ENCODE data around the gene GNLY.
"Not testable (repeated sequence)": the region's sequence is repeated elsewhere in the genome, so short reads cannot be mapped to it uniquely, and the experiment has no call there.

The GNLY gene

GRCh38 chr2:85659324-85659981 is 34.7 kb upstream of the GNLY start:
- in situ Hi-C loops (cut with HindIII; ENCODE audit: low pct_unique_long_range_greater_than_20kb, low sequenced_read_pairs), result no loop called here
- DNase-seq (ENCODE audit: low read depth in 1 of 2, low spot score in 1 of 2), result no peak
- no peak for TF ChIP-seq JUND (IDR thresholded peaks at IDR 0.05; ENCODE audit: low read depth)

GRCh38 chr2:85660301-85660700 is 33.9 kb upstream of the GNLY start:
- DNase-seq (ENCODE audit: low read depth in 1 of 2, low spot score in 1 of 2); in situ Hi-C loops (cut with HindIII; ENCODE audit: low pct_unique_long_range_greater_than_20kb, low sequenced_read_pairs): not testable (repeated sequence)

DNA sequence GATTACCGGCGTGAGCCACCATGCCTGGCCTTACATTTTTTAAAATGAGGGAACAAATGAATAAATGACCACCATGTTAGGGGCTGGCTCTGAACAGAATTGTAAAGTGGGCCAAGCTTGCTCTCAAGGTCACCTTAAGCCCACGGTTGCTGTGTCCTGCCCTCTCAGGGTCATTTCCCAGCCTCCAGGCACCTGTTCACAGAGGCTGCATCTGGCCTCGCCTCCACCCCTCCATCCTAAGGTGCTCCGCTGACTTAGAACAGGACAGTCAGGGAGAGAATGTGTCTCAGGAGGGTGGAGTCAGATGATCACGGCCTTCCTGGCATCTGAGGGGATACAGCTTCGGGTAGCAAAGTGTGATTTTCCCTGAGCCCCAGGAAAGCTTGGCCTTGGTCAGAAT is 33.4 kb upstream of the GNLY start:
- no peak for TF ChIP-seq JUND (IDR thresholded peaks at IDR 0.05; ENCODE audit: low read depth)
- in situ Hi-C loops (cut with HindIII; ENCODE audit: low pct_unique_long_range_greater_than_20kb, low sequenced_read_pairs), result no loop called here
- DNase-seq (ENCODE audit: low read depth in 1 of 2, low spot score in 1 of 2), result no peak

GRCh38 chr2:85661139-85661858 is 32.9 kb upstream of the GNLY start:
- no peak for DNase-seq (ENCODE audit: low read depth in 1 of 2, low spot score in 1 of 2)
- in situ Hi-C loops (cut with HindIII; ENCODE audit: low pct_unique_long_range_greater_than_20kb, low sequenced_read_pairs), result no loop called here
- TF ChIP-seq JUND (IDR thresholded peaks at IDR 0.05; ENCODE audit: low read depth), result no peak

GRCh38 chr2:85662899-85663593 is 31.1 kb upstream of the GNLY start:
- in situ Hi-C loops (cut with HindIII; ENCODE audit: low pct_unique_long_range_greater_than_20kb, low sequenced_read_pairs), result no loop called here
- no peak for TF ChIP-seq JUND (IDR thresholded peaks at IDR 0.05; ENCODE audit: low read depth)
- no peak for DNase-seq (ENCODE audit: low read depth in 1 of 2, low spot score in 1 of 2)

- in situ Hi-C loops (cut with HindIII; ENCODE audit: low pct_unique_long_range_greater_than_20kb, low sequenced_read_pairs), result no loop called here
- DNase-seq (ENCODE audit: low read depth in 1 of 2, low spot score in 1 of 2), result no peak
- TF ChIP-seq JUND (IDR thresholded peaks at IDR 0.05; ENCODE audit: low read depth), result no peak
Measured at GRCh38 chr2:85663594-85664565, 30.3 kb upstream of the GNLY start.

GRCh38 chr2:85665264-85665937 is 28.8 kb upstream of the GNLY start:
- no peak for TF ChIP-seq JUND (IDR thresholded peaks at IDR 0.05; ENCODE audit: low read depth)
- in situ Hi-C loops (cut with HindIII; ENCODE audit: low pct_unique_long_range_greater_than_20kb, low sequenced_read_pairs), result no loop called here
- no peak for DNase-seq (ENCODE audit: low read depth in 1 of 2, low spot score in 1 of 2)

- in situ Hi-C loops (cut with HindIII; ENCODE audit: low pct_unique_long_range_greater_than_20kb, low sequenced_read_pairs), result no loop called here
- no peak for TF ChIP-seq JUND (IDR thresholded peaks at IDR 0.05; ENCODE audit: low read depth)
Measured at GRCh38 chr2:85666016-85666415, 28.1 kb upstream of the GNLY start.

DNA sequence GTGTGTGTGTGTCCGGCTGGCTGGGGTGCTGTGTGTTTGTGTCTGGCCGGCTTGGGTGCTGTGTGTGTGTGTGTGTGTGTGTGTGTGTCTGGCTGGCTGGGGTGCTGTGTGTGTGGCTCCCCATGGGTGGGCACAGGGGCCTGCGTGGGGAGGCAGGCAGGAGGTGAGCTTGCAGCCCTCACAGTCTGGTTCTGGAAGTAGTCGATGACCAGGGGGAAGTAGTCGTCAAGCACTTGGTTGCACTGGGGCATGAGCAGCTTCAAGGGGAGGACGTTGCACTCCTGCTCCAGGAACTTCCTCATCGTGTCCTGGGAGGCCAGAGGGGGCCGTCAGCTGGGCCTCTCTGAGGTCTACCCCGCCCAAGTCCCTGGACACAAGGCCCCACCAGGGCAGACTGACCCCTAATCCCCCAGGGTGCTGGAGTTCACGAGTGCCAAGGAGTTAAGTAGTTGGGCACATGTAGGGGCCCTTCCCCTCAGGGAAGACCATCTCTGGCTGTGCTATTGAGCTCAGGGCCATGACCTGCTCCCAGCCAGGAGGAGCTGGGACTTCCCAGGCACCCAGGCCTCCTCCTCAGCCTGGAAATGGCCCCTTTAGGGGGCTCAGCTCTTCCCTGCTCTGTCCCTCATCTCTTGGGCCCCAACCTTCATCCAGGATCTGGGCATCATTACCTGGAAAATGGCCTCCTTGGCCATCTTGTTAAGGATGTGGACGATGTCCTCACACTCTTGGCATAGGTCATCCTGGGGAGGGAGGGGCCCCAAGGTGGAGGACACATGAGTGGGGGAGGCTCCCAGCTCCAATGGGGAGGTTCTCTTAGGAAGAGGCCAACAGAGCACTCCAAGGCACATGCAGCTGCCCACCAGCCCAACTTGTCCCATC is 27.5 kb upstream of the GNLY start:
- no peak for TF ChIP-seq JUND (IDR thresholded peaks at IDR 0.05; ENCODE audit: low read depth)
- in situ Hi-C loops (cut with HindIII; ENCODE audit: low pct_unique_long_range_greater_than_20kb, low sequenced_read_pairs), result no loop called here
- DNase-seq (ENCODE audit: low read depth in 1 of 2, low spot score in 1 of 2), result no peak

More at GRCh38 chr2:85666016-85666415, 28.1 kb upstream of the GNLY start:
- DNase-seq (ENCODE audit: low read depth in 1 of 2, low spot score in 1 of 2), result no peak

DNA sequence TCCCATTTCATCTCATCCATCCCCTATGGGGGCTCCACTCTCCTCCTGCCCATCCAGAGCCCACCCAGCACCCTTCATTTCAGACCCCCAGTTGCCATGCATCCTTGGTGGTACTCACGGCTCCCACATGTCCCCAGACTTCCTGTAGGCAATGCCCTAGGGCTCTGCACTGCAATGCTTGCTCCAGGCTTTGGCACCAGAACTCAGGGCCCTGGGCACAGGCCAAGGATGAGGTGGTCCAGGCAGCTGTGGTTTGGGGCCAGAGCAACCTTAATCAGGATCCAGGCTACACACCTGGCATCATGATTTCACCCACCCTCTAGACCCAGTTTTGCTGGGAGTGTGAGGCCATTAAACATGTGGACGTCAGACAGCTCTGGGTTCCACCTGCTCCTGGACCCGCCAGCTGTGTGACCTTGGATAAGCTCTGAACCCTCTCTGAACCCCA is 26.6 kb upstream of the GNLY start:
- in situ Hi-C loops (cut with HindIII; ENCODE audit: low pct_unique_long_range_greater_than_20kb, low sequenced_read_pairs), result no loop called here
- no peak for DNase-seq (ENCODE audit: low read depth in 1 of 2, low spot score in 1 of 2)
- TF ChIP-seq JUND (IDR thresholded peaks at IDR 0.05; ENCODE audit: low read depth), result no peak
